Measurements from ENCODE around the gene ZFP30. TPM values are rescaled to one million over a fixed set of nuclear protein-coding genes. Genes with fewer than 3 reads are reported as not detected.

Gene ZFP30
- total and polyA plus RNA-seq, 2 of the 13 experiments (the other 11 are each of a cell fraction or from before 2014, with no cell fraction given): 3.4 to 19.2 TPM

DNA sequence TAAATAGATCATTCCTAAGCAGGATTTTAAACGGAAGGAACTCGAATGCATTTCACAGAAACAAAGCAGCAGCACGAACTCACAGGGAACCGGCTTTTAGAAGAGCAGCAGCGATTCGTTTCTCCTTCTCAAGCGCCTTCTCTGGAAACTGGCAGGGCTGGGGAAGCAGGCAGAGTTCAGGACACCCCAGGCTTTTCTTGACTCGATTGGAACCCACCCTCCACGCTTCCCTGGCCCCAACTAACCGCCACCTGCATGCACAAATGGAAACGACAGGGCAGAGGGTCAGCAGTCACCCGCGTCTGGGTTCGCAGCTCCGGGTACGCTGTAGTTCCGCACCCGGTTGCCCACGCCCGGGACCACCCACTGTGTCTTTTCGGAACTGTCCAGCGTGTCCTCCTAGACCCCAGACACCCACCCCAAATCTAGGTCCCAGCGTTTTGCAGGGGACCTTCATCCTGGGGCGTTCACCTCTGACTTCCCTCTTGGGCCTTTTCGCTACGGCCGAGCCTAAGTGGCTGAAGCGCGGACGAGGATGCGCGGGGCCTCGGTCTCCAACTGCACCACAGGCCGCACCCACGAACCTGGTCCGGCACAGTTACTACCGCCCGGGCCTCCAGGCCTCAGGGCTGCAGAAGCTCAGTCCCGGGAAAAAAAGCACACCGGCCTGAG is 500 bp downstream of the ZFP30 start (continued):
- TF ChIP-seq, protein P1, sequence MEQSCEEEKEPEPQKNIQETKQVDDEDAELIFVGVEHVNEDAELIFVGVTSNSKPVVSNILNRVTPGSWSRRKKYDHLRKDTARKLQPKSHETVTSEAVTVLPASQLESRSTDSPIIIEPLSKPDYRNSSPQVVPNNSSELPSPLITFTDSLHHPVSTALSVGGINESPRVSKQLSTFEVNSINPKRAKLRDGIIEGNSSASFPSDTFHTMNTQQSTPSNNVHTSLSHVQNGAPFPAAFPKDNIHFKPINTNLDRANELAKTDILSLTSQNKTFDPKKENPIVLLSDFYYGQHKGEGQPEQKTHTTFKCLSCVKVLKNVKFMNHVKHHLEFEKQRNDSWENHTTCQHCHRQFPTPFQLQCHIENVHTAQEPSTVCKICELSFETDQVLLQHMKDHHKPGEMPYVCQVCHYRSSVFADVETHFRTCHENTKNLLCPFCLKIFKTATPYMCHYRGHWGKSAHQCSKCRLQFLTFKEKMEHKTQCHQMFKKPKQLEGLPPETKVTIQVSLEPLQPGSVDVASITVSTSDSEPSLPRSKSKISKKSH (CRISPR knock-in tag; IDR thresholded peaks at IDR 0.05; ENCODE audit: borderline replicate concordance): peak; percentile 57; the same call in 1 of the 2 replicates
- TF ChIP-seq ZNF30 (CRISPR knock-in tag; IDR thresholded peaks at IDR 0.05) (0 out of 2 replicates have a peak, but pooled peaks have one; percentile 32), ZNF235 (CRISPR knock-in tag; IDR thresholded peaks at IDR 0.05; ENCODE audit: borderline replicate concordance) (peak; percentile 35; the same call in 1 of the 2 replicates), ZBTB7A (CRISPR knock-in tag; IDR thresholded peaks at IDR 0.05) (peak; percentile 61; the same call in 1 of the 2 replicates), KMT2A (CRISPR knock-in tag; IDR thresholded peaks at IDR 0.05) (peak; percentile 75; the same call in 1 of the 2 replicates), SMYD3 (CRISPR knock-in tag; IDR thresholded peaks at IDR 0.05) (peak; percentile 21; the same call in 1 of the 2 replicates), ZMYM4 (CRISPR knock-in tag; IDR thresholded peaks at IDR 0.05) (peak; percentile 61), ZXDC (CRISPR knock-in tag; IDR thresholded peaks at IDR 0.05) (peak; percentile 70; the same call in 1 of the 2 replicates), ZNF691 (CRISPR knock-in tag; IDR thresholded peaks at IDR 0.05; ENCODE audit: borderline replicate concordance, low read depth) (peak; percentile 76), ZMYM2 (CRISPR knock-in tag; IDR thresholded peaks at IDR 0.05) (0 out of 2 replicates have a peak, but pooled peaks have one; percentile 64), ZSCAN31 (CRISPR knock-in tag; IDR thresholded peaks at IDR 0.05; ENCODE audit: low read depth) (peak; percentile 24; the same call in 1 of the 2 replicates), ETV6 (CRISPR knock-in tag; conservative IDR thresholded peaks at IDR 0.05) (0 out of 2 replicates have a peak, but pooled peaks have one; percentile 21), ZNF557 (CRISPR knock-in tag; IDR thresholded peaks at IDR 0.05) (no peak), KLF12 (CRISPR knock-in tag; IDR thresholded peaks at IDR 0.05; ENCODE audit: borderline replicate concordance) (0 out of 2 replicates have a peak, but pooled peaks have one; percentile 31), SAP130 (CRISPR knock-in tag; IDR thresholded peaks at IDR 0.05; ENCODE audit: low read depth) (0 out of 2 replicates have a peak, but pooled peaks have one; percentile 6), TARDBP (CRISPR knock-in tag; IDR thresholded peaks at IDR 0.05) (0 out of 2 replicates have a peak, but pooled peaks have one; percentile 10), ZNF569 (CRISPR knock-in tag; IDR thresholded peaks at IDR 0.05; ENCODE audit: borderline replicate concordance) (no peak), ERF (CRISPR knock-in tag; IDR thresholded peaks at IDR 0.05) (no peak), KAT2B (IDR thresholded peaks at IDR 0.05; ENCODE audit: borderline replicate concordance, low read depth, low read length) (no peak)
- TF ChIP-seq, protein P2, sequence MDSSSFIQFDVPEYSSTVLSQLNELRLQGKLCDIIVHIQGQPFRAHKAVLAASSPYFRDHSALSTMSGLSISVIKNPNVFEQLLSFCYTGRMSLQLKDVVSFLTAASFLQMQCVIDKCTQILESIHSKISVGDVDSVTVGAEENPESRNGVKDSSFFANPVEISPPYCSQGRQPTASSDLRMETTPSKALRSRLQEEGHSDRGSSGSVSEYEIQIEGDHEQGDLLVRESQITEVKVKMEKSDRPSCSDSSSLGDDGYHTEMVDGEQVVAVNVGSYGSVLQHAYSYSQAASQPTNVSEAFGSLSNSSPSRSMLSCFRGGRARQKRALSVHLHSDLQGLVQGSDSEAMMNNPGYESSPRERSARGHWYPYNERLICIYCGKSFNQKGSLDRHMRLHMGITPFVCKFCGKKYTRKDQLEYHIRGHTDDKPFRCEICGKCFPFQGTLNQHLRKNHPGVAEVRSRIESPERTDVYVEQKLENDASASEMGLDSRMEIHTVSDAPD (CRISPR knock-in tag; IDR thresholded peaks at IDR 0.05): 0 out of 2 replicates have a peak, but pooled peaks have one; percentile 37
